Adrenal gland (tissue), 12 donors: Measurements from ENCODE around the gene RPS6KA2. TPM values are rescaled to one million over a fixed set of nuclear protein-coding genes. Genes with fewer than 3 reads are reported as not detected.
A peak's percentile ranks its signal among the peaks of the same experiment; 100 is the strongest.

ENCODE experiments used
- DNase-seq, 7 donors: peaks; one replicate each; pipeline ENCODE4 v3.0.0-alpha.2; 2019 to 2020
- H3K27ac ChIP-seq, 5 donors: fragments of 200-600 bp; sonication (generic) in 4 of 5; 1 replicate in 3 of 5; 2 replicates in 2 of 5; pipeline versions ENCODE4 v1.5.1 to v1.8.0; 2016 to 2020; ENCODE audit warnings: mild to moderate bottlenecking in 1 of 5
- H3K27me3 ChIP-seq: fragments of 200-600 bp; 2 replicates; pipeline ENCODE4 v1.8.0; 2021
- H3K36me3 ChIP-seq, 2 donors: fragments of 200-600 bp; replicated peaks in 1 of 2; 1 replicate in 1 of 2; 2 replicates in 1 of 2; pipeline versions ENCODE4 v1.5.1 to v1.8.0; 2018 to 2022
- H3K4me1 ChIP-seq, 2 donors: fragments of 200-600 bp; replicated peaks in 1 of 2; 1 replicate in 1 of 2; 2 replicates in 1 of 2; pipeline versions ENCODE4 v1.5.1 to v1.8.0; 2018 to 2021
- H3K4me3 ChIP-seq, 4 donors: fragments of 200-600 bp; sonication (generic) in 3 of 4; one replicate each; pipeline ENCODE4 v1.5.1; 2016 to 2018
- H3K9me3 ChIP-seq, 3 donors: fragments of 200-600 bp; sonication (generic) in 1 of 3; replicated peaks in 1 of 3; 1 replicate in 2 of 3; 2 replicates in 1 of 3; pipeline versions ENCODE4 v1.5.1 to v1.8.0; 2016 to 2021
- POLR2A ChIP-seq, 2 donors: fragments of 450-650 bp; IDR thresholded peaks; one replicate each; pipeline ENCODE4 v1.6.1; 2017; ENCODE audit warnings: antibody characterized with exemption in 2 of 2, mild to moderate bottlenecking in 2 of 2, moderate library complexity in 1 of 2
- WGBS, 4 donors: extraction: QIAGEN DNeasy Blood & Tissue Kit in 2 of 4; methylation state at CpG; one replicate each; pipeline versions ENCODE4 v1.1.5 to v1.1.7; 2013 to 2017; 5-methylcytosine and 5-hydroxymethylcytosine counted together
- intact Hi-C, 2 donors: fragments of 100-400 bp; cut with DNase I; formaldehyde crosslinking; loops; one replicate each; pipeline versions ENCODE4 v1.14.1 to v1.15.0; 2022 to 2023
- polyA plus RNA-seq, 3 donors: library from polyadenylated mRNA; stranded (reverse); fragments of 200-250 nt in 2 of 3; fragments of 350-450 nt in 1 of 3; fragmentation: Illumina TruSeq in 1 of 3; extraction: RNeasy Lipid Tissue Mini Kit (QIAGEN cat#74804) in 1 of 3; gene quantifications; one replicate each; pipeline ENCODE4 v1.2.3, GENCODE V29; 2013 to 2014
- total RNA-seq, 9 donors: library from RNA; depleted of rRNA in 4 of 9; stranded (reverse); fragments of >200 nt in 4 of 9; fragments of 120-200 nt in 1 of 9; fragmentation: NEBNext Ultra II Directional in 1 of 9; extraction: Animal tissue kit (Norgen Biotek cat#: 25700) in 1 of 9; gene quantifications; one replicate each; pipeline versions ENCODE4 v1.1.0 to v1.2.4, GENCODE V29; 2013 to 2023
- TF ChIP-seq, protein P1 (sequence below), 6 experiments: fragments of 450-650 bp in 4 of 6; fragments of 200-600 bp in 2 of 6; sonication (generic) in 1 of 6; IDR thresholded peaks; 1 replicate in 5 of 6; 2 replicates in 1 of 6; pipeline versions ENCODE4 v1.5.1 to v1.8.0; 2016 to 2021; ENCODE audit warnings: antibody characterized with exemption in 6 of 6, mild to moderate bottlenecking in 2 of 6, moderate library complexity in 1 of 6
- donor health status: healthy with polysubstance abuse.
- donor health status: Bipolar disorder and iron deficiency.
- donor health status: DM: yes; HTN: yes; CAD: no.
- donor health status: DM: no; HTN: no; CAD: no.
- donor health status: DM: no; HTN: no; CAD: no.
- donor health status: DM: yes; HTN: yes; CAD: no.

Gene RPS6KA2
- total and polyA plus RNA-seq, 12 donors: 7.0 to 40.4 (median 26.2) TPM

DNA sequence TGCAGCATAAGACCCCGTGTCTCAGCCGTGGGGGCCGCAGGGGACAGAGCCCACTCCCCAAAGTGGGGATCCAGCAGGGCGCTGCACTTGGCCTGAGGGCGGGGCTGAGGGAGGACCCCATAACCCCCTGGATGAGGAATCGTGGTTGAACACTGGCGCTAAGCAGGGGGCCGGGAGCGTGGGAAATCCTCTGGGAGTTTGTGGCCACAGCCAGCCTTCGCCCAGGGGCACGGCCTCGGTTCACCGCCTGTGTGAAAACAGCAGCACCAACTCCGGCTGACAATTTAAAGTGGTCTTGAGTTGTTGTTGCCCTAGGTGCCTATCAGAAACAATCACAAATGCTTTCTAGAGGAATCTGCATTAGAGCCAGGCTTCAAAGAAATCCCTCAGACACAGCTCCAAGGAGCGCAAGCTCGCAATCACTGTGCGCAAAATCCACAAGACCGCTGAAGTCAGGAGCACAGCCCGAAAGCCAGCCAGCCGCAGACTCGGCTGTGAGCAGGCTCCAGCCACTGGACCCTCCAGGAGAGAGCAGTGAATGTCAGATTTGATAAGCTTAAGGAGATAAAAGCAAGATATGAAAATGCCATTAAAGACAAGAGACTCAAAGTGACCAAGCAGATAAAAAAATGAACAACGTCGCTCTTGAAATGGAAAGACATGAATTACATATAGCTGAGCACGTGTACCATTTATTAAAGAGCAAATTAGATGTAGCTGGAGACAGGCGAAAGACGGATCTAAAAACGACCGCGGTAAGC lies 10.9 kb upstream of the RPS6KA2 start:
- Histone ChIP-seq H3K9me3 (no peaks in the 10 kb centered on the region), H3K27me3 (no peaks in the 10 kb centered on the region), H3K36me3 (no peaks in the 10 kb centered on the region), H3K4me1 (peaks cover 21 to 23% of the 10 kb centered on the region in 2 donors), H3K27ac (no peak overlapping the region), H3K4me3 (no peak overlapping the region)
- peak in 1 of 7 donors; percentile 15 for DNase-seq
- 87 to 89% (median 89%) methylated on average over 23 to 29 of the region's 29 CpGs for WGBS, 4 donors
- TF ChIP-seq, protein P1, sequence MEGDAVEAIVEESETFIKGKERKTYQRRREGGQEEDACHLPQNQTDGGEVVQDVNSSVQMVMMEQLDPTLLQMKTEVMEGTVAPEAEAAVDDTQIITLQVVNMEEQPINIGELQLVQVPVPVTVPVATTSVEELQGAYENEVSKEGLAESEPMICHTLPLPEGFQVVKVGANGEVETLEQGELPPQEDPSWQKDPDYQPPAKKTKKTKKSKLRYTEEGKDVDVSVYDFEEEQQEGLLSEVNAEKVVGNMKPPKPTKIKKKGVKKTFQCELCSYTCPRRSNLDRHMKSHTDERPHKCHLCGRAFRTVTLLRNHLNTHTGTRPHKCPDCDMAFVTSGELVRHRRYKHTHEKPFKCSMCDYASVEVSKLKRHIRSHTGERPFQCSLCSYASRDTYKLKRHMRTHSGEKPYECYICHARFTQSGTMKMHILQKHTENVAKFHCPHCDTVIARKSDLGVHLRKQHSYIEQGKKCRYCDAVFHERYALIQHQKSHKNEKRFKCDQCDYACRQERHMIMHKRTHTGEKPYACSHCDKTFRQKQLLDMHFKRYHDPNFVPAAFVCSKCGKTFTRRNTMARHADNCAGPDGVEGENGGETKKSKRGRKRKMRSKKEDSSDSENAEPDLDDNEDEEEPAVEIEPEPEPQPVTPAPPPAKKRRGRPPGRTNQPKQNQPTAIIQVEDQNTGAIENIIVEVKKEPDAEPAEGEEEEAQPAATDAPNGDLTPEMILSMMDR (IDR thresholded peaks at IDR 0.05): no peak
- no peak for TF ChIP-seq POLR2A (IDR thresholded peaks at IDR 0.05)
- intact Hi-C loops: no loop called here

DNA sequence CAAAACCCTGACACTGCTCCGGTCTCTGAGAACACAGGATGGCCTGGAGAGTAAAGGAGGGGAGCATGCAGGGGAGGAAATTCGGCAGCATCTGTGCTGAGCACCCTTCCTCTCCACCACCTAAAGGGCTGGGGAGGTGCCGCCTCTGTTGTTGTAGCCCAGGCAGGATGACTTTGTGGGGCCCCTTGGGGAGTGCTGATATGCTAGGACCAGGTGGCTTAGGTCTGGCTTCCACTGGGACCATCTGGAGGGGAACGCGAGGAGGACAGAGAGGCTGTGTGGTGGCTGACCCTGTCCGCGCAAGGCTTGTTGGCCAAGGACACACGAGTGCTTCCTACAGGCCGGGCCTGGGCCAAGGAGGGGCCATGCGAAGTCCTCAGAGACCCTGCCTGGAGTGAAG lies 9.9 kb upstream of the RPS6KA2 start:
- 68 to 82% (median 80%) methylated on average over 5 to 10 of the region's 10 CpGs for WGBS, 4 donors
- Histone ChIP-seq H3K9me3 (no peaks in the 10 kb centered on the region), H3K27me3 (no peaks in the 10 kb centered on the region), H3K36me3 (no peaks in the 10 kb centered on the region), H3K4me1 (peaks cover 21 to 25% of the 10 kb centered on the region in 2 donors), H3K27ac (peak overlapping the region in 2 of 5 donors; percentile 9 to 68), H3K4me3 (no peak overlapping the region)
- intact Hi-C loops: no loop called here
- DNase-seq: peak in 1 of 7 donors; percentile 20
- TF ChIP-seq, protein P1 (IDR thresholded peaks at IDR 0.05): no peak
- TF ChIP-seq POLR2A (IDR thresholded peaks at IDR 0.05): no peak

DNA sequence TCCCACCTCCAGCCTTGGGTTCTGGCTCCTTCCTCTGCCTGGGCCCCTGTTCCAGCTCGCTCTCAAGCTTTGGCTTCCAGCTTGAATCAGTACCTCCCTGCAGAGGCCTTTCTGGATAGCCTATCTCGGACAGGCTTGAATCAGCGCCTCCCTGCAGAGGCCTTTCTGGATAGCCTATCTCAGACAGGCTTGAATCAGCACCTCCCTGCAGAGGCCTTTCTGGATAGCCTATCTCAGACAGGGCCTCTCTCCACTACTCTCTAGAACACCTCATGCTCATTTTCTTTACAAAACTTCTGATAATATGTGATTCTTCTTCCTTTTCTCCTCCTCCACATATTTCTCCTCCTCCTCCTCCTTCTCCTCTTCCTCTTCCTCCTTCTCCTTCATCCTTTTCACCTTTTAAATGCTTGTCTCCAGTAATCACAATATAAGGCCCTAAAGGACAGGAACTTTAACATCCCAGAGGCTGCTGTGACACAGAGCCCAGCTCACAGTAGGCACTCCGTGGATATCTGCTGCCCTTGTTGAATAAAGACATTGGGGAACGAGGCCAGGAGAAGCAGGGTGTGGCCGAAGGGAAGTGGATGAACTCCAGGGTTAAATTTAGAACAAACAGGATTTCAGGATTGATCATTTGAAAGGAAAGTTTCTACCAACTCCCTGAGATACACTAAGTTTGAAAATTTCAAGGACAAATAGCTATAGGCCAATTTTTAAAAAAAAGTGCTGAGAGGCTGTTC lies 9.3 kb upstream of the RPS6KA2 start:
- no peaks in the 10 kb centered on the region for H3K27me3 ChIP-seq
- no peaks in the 10 kb centered on the region for H3K9me3 ChIP-seq
- TF ChIP-seq POLR2A (IDR thresholded peaks at IDR 0.05): peak in 1 of 2 donors; percentile 31
- TF ChIP-seq, protein P1 (IDR thresholded peaks at IDR 0.05): no peak
- no peak overlapping the region for H3K4me3 ChIP-seq
- 47 to 56% (median 50%) methylated on average over 6 of the region's 6 CpGs for whole genome bisulfite sequencing, 4 donors
- intact Hi-C loops: no loop called here
- peaks cover 21 to 25% of the 10 kb centered on the region in 2 donors for H3K4me1 ChIP-seq
- peak in 3 of 7 donors; percentile 27 to 52 (median 33) for DNase-seq
- no peaks in the 10 kb centered on the region for H3K36me3 ChIP-seq
- H3K27ac ChIP-seq: peak overlapping the region in 3 of 5 donors; percentile 9 to 69 (median 68)
